Spleen (tissue), 11 donors: ENCODE measurements around the gene FRRS1. TPM values are rescaled to one million over a fixed set of nuclear protein-coding genes. Genes with fewer than 3 reads are reported as not detected.

Experiments
- DNase-seq: peaks from one replicate; pipeline ENCODE4 v3.0.0-alpha.2; 2020
- H3K27ac ChIP-seq, 8 donors: fragments of 200-600 bp; sonication (generic) in 7 of 8; 1 replicate in 4 of 8; 2 replicates in 4 of 8; pipeline versions ENCODE4 v1.5.0 to v1.8.0; 2016 to 2021; ENCODE audit warnings: inconsistent platforms in 4 of 8, mild to moderate bottlenecking in 4 of 8, moderate library complexity in 1 of 8
- H3K27me3 ChIP-seq, 7 donors: fragments of 200-600 bp; sonication (generic) in 6 of 7; replicated peaks in 1 of 7; 1 replicate in 4 of 7; 2 replicates in 3 of 7; pipeline versions ENCODE4 v1.5.0 to v1.8.0; 2016 to 2021; ENCODE audit warnings: inconsistent platforms in 3 of 7, mild to moderate bottlenecking in 1 of 7
- H3K36me3 ChIP-seq, 6 donors: fragments of 200-600 bp; sonication (generic) in 5 of 6; 1 replicate in 4 of 6; 2 replicates in 2 of 6; pipeline versions ENCODE4 v1.5.0 to v1.8.0; 2016 to 2021; ENCODE audit warnings: inconsistent platforms in 2 of 6
- H3K4me1 ChIP-seq, 6 donors: fragments of 200-600 bp; sonication (generic) in 5 of 6; 1 replicate in 3 of 6; 2 replicates in 3 of 6; pipeline versions ENCODE4 v1.5.0 to v1.8.0; 2016 to 2021; ENCODE audit warnings: inconsistent platforms in 3 of 6
- H3K4me3 ChIP-seq, 8 donors: fragments of 200-600 bp; sonication (generic) in 7 of 8; 1 replicate in 4 of 8; 2 replicates in 4 of 8; pipeline versions ENCODE4 v1.5.0 to v1.8.0; 2016 to 2021; ENCODE audit warnings: inconsistent platforms in 4 of 8, mild to moderate bottlenecking in 4 of 8, moderate library complexity in 2 of 8
- H3K9me3 ChIP-seq, 8 donors: fragments of 200-600 bp; sonication (generic) in 7 of 8; 1 replicate in 4 of 8; 2 replicates in 4 of 8; pipeline versions ENCODE4 v1.5.0 to v1.8.0; 2016 to 2021; ENCODE audit warnings: inconsistent platforms in 4 of 8
- POLR2A ChIP-seq, 3 donors: fragments of 450-650 bp; IDR thresholded peaks; one replicate each; pipeline ENCODE4 v1.5.1; 2017; ENCODE audit warnings: antibody characterized with exemption in 3 of 3, mild to moderate bottlenecking in 1 of 3
- POLR2AphosphoS5 ChIP-seq, 3 donors: sonication (generic); formaldehyde crosslinking; IDR thresholded peaks; one replicate each; pipeline ENCODE4 v1.5.1; 2017; ENCODE audit warnings: antibody characterized with exemption in 3 of 3
- WGBS, 5 donors: extraction: QIAGEN DNeasy Blood & Tissue Kit in 3 of 5; methylation state at CpG; one replicate each; pipeline versions ENCODE4 v1.1.5 to v1.1.7; 2013 to 2018; 5-methylcytosine and 5-hydroxymethylcytosine counted together
- intact Hi-C: fragments of 100-400 bp; cut with DNase I; formaldehyde crosslinking; loops from one replicate; pipeline ENCODE4 v1.15.0; 2023; ENCODE audit warnings: low total_unique reads
- polyA plus RNA-seq, 3 donors: library from polyadenylated mRNA; stranded (reverse); fragments of 200-250 nt; gene quantifications; one replicate each; pipeline ENCODE4 v1.2.1, GENCODE V29; 2013
- total RNA-seq, 7 donors: library from RNA; depleted of rRNA in 3 of 7; stranded (reverse); fragments of >200 nt in 3 of 7; fragmentation: NEBNext Ultra II Directional in 4 of 7; extraction: Animal tissue kit (Norgen Biotek cat#: 25700) in 4 of 7; gene quantifications; one replicate each; pipeline versions ENCODE4 v1.1.0 to v1.2.1, GENCODE V29; 2016 to 2021
- TF ChIP-seq, protein P1 (sequence below), 11 experiments: fragments of 200-600 bp in 7 of 11; fragments of 450-650 bp in 4 of 11; sonication (generic) in 4 of 11; IDR thresholded peaks in 8 of 11; conservative IDR thresholded peaks in 3 of 11; 1 replicate in 7 of 11; 2 replicates in 4 of 11; pipeline versions ENCODE4 v1.4.0 to v1.8.0; 2016 to 2021; ENCODE audit warnings: antibody characterized with exemption in 11 of 11, inconsistent platforms in 4 of 11, mild to moderate bottlenecking in 1 of 11
- donor health status: healthy with polysubstance abuse.
- donor health status: DM: no; HTN: no; CAD: no; lungs with moderate emphysema.
- donor health status: DM: no; HTN: no; CAD: no.
- donor health status: Bipolar disorder and iron deficiency.
- donor health status: healthy.
- donor health status: DM: no; HTN: no; CAD: no.
- donor health status: DM: yes; HTN: yes; CAD: no.

FRRS1 gene
- total and polyA plus RNA-seq, 10 donors: 0.13 to 7.3 (median 4.4) TPM

DNA sequence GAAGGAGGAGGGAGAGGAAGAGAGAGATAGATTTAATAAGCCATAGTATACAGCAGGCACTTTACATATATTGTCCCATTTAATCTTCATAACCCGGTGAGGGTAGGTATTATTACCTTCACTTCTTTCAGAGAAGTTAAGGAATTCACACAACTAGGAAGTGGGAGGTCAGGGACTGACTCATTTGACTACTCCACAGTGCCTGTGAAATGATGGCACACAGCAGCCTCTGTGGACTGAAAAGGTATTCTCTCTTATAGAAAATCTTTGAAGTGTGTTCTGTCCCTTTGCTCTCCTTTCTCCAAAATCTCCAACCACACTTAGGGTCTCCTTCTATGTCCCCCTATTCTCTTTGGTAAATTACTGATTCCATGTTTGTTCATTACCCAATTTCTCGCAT lies 96.6 kb downstream of the FRRS1 start:
- no peak overlapping the region for H3K27ac ChIP-seq
- no peaks in the 10 kb centered on the region for H3K36me3 ChIP-seq
- WGBS, 5 donors: 80 to 91% (median 88%) methylated on average over 2 of the region's 2 CpGs
- H3K4me3 ChIP-seq: no peak overlapping the region
- H3K27me3 ChIP-seq: no peaks in the 10 kb centered on the region
- no peaks in the 10 kb centered on the region for H3K9me3 ChIP-seq
- no peak for DNase-seq
- peaks cover 0 to 10% (median 0%) of the 10 kb centered on the region in 6 donors for H3K4me1 ChIP-seq
- intact Hi-C loops: no loop called here
- TF ChIP-seq POLR2A (IDR thresholded peaks at IDR 0.05) (no peak), POLR2AphosphoS5 (IDR thresholded peaks at IDR 0.05) (no peak)
- TF ChIP-seq, protein P1, sequence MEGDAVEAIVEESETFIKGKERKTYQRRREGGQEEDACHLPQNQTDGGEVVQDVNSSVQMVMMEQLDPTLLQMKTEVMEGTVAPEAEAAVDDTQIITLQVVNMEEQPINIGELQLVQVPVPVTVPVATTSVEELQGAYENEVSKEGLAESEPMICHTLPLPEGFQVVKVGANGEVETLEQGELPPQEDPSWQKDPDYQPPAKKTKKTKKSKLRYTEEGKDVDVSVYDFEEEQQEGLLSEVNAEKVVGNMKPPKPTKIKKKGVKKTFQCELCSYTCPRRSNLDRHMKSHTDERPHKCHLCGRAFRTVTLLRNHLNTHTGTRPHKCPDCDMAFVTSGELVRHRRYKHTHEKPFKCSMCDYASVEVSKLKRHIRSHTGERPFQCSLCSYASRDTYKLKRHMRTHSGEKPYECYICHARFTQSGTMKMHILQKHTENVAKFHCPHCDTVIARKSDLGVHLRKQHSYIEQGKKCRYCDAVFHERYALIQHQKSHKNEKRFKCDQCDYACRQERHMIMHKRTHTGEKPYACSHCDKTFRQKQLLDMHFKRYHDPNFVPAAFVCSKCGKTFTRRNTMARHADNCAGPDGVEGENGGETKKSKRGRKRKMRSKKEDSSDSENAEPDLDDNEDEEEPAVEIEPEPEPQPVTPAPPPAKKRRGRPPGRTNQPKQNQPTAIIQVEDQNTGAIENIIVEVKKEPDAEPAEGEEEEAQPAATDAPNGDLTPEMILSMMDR (IDR thresholded peaks at IDR 0.05 in 8 of 11, conservative IDR thresholded peaks at IDR 0.05 in 3 of 11): no peak

DNA sequence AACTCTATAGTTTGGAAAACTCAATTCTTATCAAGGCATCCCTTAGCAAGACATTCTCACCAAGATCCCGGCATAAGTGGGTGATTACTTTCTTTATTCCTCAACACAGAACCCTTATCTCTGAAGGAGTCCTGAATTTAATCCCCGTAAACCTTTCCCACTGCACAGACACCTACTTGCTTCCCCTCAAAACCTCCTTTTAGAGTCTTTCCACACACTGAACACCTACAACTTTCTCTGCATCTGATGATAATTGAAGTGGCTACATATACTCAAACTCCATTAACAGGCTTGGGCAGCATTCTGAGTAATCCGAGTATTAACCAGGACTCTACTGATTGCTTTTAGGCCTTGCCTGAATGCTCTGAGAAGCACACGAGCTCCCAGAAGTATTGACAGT lies 97.1 kb downstream of the FRRS1 start:
- H3K4me3 ChIP-seq: no peak overlapping the region
- no peaks in the 10 kb centered on the region for H3K27me3 ChIP-seq
- intact Hi-C loops: no loop called here
- DNase-seq: no peak
- TF ChIP-seq, protein P1 (IDR thresholded peaks at IDR 0.05 in 8 of 11, conservative IDR thresholded peaks at IDR 0.05 in 3 of 11): no peak
- TF ChIP-seq POLR2AphosphoS5 (IDR thresholded peaks at IDR 0.05) (no peak), POLR2A (IDR thresholded peaks at IDR 0.05) (no peak)
- H3K27ac ChIP-seq: no peak overlapping the region
- H3K4me1 ChIP-seq: peaks cover 0 to 10% (median 0%) of the 10 kb centered on the region in 6 donors
- no peaks in the 10 kb centered on the region for H3K9me3 ChIP-seq
- H3K36me3 ChIP-seq: no peaks in the 10 kb centered on the region
- WGBS, 5 donors: 81 to 91% (median 86%) methylated on average over 4 of the region's 4 CpGs

DNA sequence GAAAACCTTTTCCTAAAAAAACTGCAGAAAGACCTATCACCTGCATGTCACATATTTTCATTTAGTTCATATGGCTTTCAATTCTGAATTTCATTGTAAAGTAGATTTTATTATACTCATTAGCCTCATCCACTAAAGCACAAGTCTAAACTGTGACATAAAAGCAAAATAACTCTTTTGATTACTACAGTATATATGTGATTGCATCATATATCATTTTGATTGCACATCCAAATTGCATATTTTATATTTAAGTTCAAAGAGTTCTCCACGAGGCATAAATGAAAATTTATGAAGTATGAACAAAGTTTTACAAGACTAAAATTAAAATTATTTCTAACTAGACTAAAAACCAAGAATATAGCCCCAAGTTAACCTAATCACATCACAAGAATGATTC lies 101.2 kb downstream of the FRRS1 start:
- TF ChIP-seq POLR2A (IDR thresholded peaks at IDR 0.05): no peak
- TF ChIP-seq, protein P1 (IDR thresholded peaks at IDR 0.05 in 8 of 11, conservative IDR thresholded peaks at IDR 0.05 in 3 of 11): no peak
- TF ChIP-seq POLR2AphosphoS5 (IDR thresholded peaks at IDR 0.05): no peak
- no peak overlapping the region for H3K27ac ChIP-seq
- H3K36me3 ChIP-seq: no peaks in the 10 kb centered on the region
- peaks cover 0 to 24% (median 2%) of the 10 kb centered on the region in 6 donors for H3K4me1 ChIP-seq
- intact Hi-C loops: no loop called here
- no peaks in the 10 kb centered on the region for H3K27me3 ChIP-seq
- H3K4me3 ChIP-seq: no peak overlapping the region
- WGBS, 5 donors: 67 to 75% (median 72%) methylated on average over 1 of the region's 1 CpG
- H3K9me3 ChIP-seq: no peaks in the 10 kb centered on the region
- no peak for DNase-seq

- intact Hi-C loops: no loop called here
- Histone ChIP-seq H3K36me3 (no peaks in the 10 kb centered on the region), H3K4me1 (peaks cover 0 to 29% (median 2%) of the 10 kb centered on the region in 6 donors), H3K4me3 (no peak overlapping the region), H3K27ac (peak overlapping the region in 4 of 8 donors; percentile 45 to 63 (median 60)), H3K9me3 (no peaks in the 10 kb centered on the region), H3K27me3 (no peaks in the 10 kb centered on the region)
- TF ChIP-seq POLR2A (IDR thresholded peaks at IDR 0.05) (no peak), POLR2AphosphoS5 (IDR thresholded peaks at IDR 0.05) (no peak)
- TF ChIP-seq, protein P1 (IDR thresholded peaks at IDR 0.05 in 8 of 11, conservative IDR thresholded peaks at IDR 0.05 in 3 of 11): no peak
- WGBS, 5 donors: 84 to 92% (median 88%) methylated on average over 2 of the region's 2 CpGs
- no peak for DNase-seq
Observed at GRCh38 chr1:99663501-99663900, 102.9 kb downstream of the FRRS1 start.
